GM12873 (cell line): ENCODE data around the gene TMEM120B.
A peak's percentile ranks its signal among the peaks of the same experiment; 100 is the strongest.

ENCODE experiments used
- CTCF ChIP-seq: IDR thresholded peaks from 2 replicates; pipeline ENCODE4 v1.5.1; 2012; ENCODE audit warnings: low read depth, mild to moderate bottlenecking, moderate library complexity, low read length, control low read depth; ENCODE audit not compliant: insufficient read depth; ENCODE audit errors: missing control alignments

TMEM120B gene

GRCh38 chr12:121776190-121777098 lies 63.9 kb downstream of the TMEM120B start:
- peak; percentile 91 for TF ChIP-seq CTCF

GRCh38 chr12:121778567-121779421 lies 66.2 kb downstream of the TMEM120B start:
- no peak for TF ChIP-seq CTCF

GRCh38 chr12:121779422-121779895 lies 66.9 kb downstream of the TMEM120B start:
- TF ChIP-seq CTCF, result no peak

- no peak for TF ChIP-seq CTCF
Measured at GRCh38 chr12:121780429-121780828, 67.9 kb downstream of the TMEM120B start.

GRCh38 chr12:121781484-121781997 lies 69.0 kb downstream of the TMEM120B start:
- no peak for TF ChIP-seq CTCF

- no peak for TF ChIP-seq CTCF
Measured at GRCh38 chr12:121781998-121782979, 69.7 kb downstream of the TMEM120B start.
